Upper lobe of left lung (tissue), 6 donors: ENCODE measurements around the gene MC1R. TPM values are rescaled to one million over a fixed set of nuclear protein-coding genes. Genes with fewer than 3 reads are reported as not detected.
"Not testable (repeated sequence)": the region's sequence is repeated elsewhere in the genome, so short reads cannot be mapped to it uniquely, and the experiment has no call there.

Experiments
- ATAC-seq, 2 donors: fragments of 200-7000 bp; cut with Tn5 transposase; one replicate each; pipeline ENCODE4 v1.9.1; 2022; ENCODE audit warnings: mild to moderate bottlenecking in 2 of 2, moderate library complexity in 2 of 2; ENCODE audit not compliant: low FRiP score in 2 of 2
- DNase-seq, 2 donors: peaks; one replicate each; pipeline ENCODE4 v3.0.0-alpha.2; 2019 to 2020
- H3K27ac ChIP-seq, 4 donors: fragments of 200-600 bp; sonication (generic); one replicate each; pipeline ENCODE4 v1.5.1; 2016 to 2019
- H3K27me3 ChIP-seq, 4 donors: fragments of 200-600 bp; sonication (generic); one replicate each; pipeline ENCODE4 v1.5.1; 2017 to 2019
- H3K36me3 ChIP-seq, 4 donors: fragments of 200-600 bp; sonication (generic); one replicate each; pipeline ENCODE4 v1.5.1; 2016 to 2019
- H3K4me1 ChIP-seq, 4 donors: fragments of 200-600 bp; sonication (generic); one replicate each; pipeline ENCODE4 v1.5.1; 2018 to 2019
- H3K4me3 ChIP-seq, 4 donors: fragments of 200-600 bp; sonication (generic); one replicate each; pipeline ENCODE4 v1.5.1; 2017 to 2019; ENCODE audit warnings: mild to moderate bottlenecking in 2 of 4, moderate library complexity in 1 of 4
- H3K9me3 ChIP-seq, 4 donors: fragments of 200-600 bp; sonication (generic); one replicate each; pipeline ENCODE4 v1.5.1; 2018 to 2019
- EP300 ChIP-seq, 4 donors: sonication (generic); formaldehyde crosslinking; IDR thresholded peaks; one replicate each; pipeline ENCODE4 v1.5.1; 2017; ENCODE audit warnings: antibody characterized with exemption in 4 of 4, control low read depth in 2 of 4
- POLR2A ChIP-seq, 4 donors: fragments of 450-650 bp; IDR thresholded peaks; one replicate each; pipeline ENCODE4 v1.5.1; 2016 to 2017; ENCODE audit warnings: antibody characterized with exemption in 4 of 4, mild to moderate bottlenecking in 2 of 4
- POLR2AphosphoS5 ChIP-seq, 2 donors: sonication (generic); formaldehyde crosslinking; IDR thresholded peaks; one replicate each; pipeline ENCODE4 v1.5.1; 2017; ENCODE audit warnings: antibody characterized with exemption in 2 of 2
- WGBS, 2 donors: methylation state at CpG; one replicate each; pipeline ENCODE4 v1.1.5; 2017 to 2018; 5-methylcytosine and 5-hydroxymethylcytosine counted together
- total RNA-seq, 6 donors: library from RNA; depleted of rRNA in 4 of 6; stranded (reverse); fragments of >200 nt in 4 of 6; gene quantifications; one replicate each; pipeline versions ENCODE4 v1.1.0 to v1.2.1, GENCODE V29; 2016 to 2021
- TF ChIP-seq, protein P1 (sequence below), 6 experiments: fragments of 450-650 bp in 4 of 6; fragments of 200-600 bp in 2 of 6; sonication (generic) in 2 of 6; IDR thresholded peaks; one replicate each; pipeline ENCODE4 v1.5.1; 2016 to 2019; ENCODE audit warnings: antibody characterized with exemption in 6 of 6
- donor health status: DM: no; HTN: no; CAD: no; lungs with moderate emphysema.
- donor health status: DM: no; HTN: yes; CAD: no; lungs with severe emphysema.

Gene MC1R
- total RNA-seq, 6 donors from 2014 or later: 4.9 to 44.0 (median 7.0) TPM

DNA sequence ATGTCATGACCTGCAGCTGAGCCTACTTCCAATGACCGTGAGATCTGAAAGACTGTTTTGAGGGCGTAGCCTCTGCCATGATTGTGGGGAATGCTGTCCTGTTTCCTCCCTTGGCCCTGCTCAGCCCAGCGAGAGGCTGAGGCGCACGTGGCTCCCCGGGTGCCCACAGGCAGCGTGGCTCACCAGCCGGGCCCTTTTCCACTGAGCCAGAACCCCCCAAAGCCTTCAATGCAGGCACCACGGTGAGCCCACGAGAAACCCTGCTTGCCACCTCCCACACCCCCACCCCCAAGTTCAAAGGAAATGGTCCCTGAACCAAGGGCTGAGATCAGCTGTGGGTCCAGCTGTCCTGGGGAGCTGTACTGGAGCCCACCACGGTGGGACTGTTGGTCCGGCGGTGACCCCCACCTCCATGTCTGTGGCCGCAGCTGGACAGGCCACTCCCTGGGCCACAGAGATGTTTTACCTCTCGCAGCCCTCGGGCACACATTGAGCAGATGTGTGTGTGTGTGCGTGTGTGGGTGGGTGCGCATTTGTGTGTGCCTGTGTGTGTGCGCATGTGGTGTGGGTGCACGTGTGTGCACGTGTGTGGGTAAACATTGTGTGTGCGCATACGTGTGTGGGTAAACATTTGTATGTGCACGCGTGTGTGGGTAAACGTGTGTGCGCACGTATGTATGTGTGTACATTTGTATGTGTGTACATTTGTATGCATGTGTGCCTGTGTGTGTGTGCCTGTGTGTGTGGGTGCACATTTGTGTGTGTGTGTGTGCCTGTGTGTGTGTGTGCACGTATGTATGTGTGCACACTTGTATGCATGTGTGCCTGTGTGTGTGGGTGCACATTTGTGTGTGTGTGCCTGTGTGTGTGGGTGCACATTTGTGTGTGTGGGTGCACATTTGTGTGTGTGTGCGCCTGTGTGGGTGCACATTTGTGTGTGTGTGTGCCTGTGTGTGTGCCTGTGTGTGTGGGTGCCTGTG, 5.0 kb upstream of the MC1R start:
- H3K4me3 ChIP-seq: no peak overlapping the region
- H3K4me1 ChIP-seq: peaks cover 15 to 25% (median 19%) of the 10 kb centered on the region in 4 donors
- TF ChIP-seq EP300 (IDR thresholded peaks at IDR 0.05) (no peak), POLR2AphosphoS5 (IDR thresholded peaks at IDR 0.05) (no peak), POLR2A (IDR thresholded peaks at IDR 0.05) (no peak)
- TF ChIP-seq, protein P1, sequence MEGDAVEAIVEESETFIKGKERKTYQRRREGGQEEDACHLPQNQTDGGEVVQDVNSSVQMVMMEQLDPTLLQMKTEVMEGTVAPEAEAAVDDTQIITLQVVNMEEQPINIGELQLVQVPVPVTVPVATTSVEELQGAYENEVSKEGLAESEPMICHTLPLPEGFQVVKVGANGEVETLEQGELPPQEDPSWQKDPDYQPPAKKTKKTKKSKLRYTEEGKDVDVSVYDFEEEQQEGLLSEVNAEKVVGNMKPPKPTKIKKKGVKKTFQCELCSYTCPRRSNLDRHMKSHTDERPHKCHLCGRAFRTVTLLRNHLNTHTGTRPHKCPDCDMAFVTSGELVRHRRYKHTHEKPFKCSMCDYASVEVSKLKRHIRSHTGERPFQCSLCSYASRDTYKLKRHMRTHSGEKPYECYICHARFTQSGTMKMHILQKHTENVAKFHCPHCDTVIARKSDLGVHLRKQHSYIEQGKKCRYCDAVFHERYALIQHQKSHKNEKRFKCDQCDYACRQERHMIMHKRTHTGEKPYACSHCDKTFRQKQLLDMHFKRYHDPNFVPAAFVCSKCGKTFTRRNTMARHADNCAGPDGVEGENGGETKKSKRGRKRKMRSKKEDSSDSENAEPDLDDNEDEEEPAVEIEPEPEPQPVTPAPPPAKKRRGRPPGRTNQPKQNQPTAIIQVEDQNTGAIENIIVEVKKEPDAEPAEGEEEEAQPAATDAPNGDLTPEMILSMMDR (IDR thresholded peaks at IDR 0.05): no peak
- no peaks in the 10 kb centered on the region for H3K27me3 ChIP-seq
- DNase-seq: peak in 1 of 2 donors; percentile 42
- no peak for ATAC-seq
- H3K9me3 ChIP-seq: no peaks in the 10 kb centered on the region
- no peak overlapping the region for H3K27ac ChIP-seq
- peaks cover 0 to 41% (median 24%) of the 10 kb centered on the region in 4 donors for H3K36me3 ChIP-seq
- WGBS, 2 donors: 85 to 89% methylated on average over 20 to 26 of the region's 30 CpGs

DNA sequence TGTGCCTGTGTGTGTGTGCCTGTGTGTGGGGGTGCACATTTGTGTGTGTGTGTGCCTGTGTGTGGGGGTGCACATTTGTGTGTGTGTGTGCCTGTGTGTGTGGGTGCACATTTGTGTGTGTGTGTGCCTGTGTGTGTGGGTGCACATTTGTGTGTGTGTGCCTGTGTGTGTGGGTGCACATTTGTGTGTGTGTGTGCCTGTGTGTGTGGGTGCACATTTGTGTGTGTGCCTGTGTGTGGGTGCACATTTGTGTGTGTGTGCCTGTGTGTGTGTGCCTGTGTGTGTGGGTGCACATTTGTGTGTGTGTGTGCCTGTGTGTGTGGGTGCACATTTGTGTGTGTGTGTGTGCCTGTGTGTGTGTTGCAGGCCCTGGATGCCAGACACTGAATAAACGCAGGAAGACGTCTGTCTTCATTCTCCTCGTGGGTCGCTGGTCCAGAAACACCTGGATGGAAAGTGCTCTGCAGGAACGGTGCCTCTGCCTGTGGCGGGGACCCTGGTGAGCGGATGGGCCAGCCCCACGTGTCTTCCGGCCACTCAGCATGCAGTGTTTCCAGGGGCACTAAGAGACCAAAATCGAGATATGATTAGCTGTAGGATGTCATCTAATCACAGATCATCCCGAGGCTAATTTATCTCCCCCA, 3.9 kb upstream of the MC1R start:
- WGBS, 2 donors: 65 to 77% methylated on average over 9 to 11 of the region's 11 CpGs
- not testable (repeated sequence) for H3K4me3 ChIP-seq, H3K27me3 ChIP-seq, ATAC-seq, H3K27ac ChIP-seq, DNase-seq, H3K9me3 ChIP-seq
- peaks cover 0 to 30% (median 18%) of the 10 kb centered on the region in 4 donors for H3K36me3 ChIP-seq
- H3K4me1 ChIP-seq: peaks cover 21 to 29% (median 22%) of the 10 kb centered on the region in 4 donors

- TF ChIP-seq, protein P1 (IDR thresholded peaks at IDR 0.05): no peak
- TF ChIP-seq POLR2A (IDR thresholded peaks at IDR 0.05) (no peak), EP300 (IDR thresholded peaks at IDR 0.05) (no peak), POLR2AphosphoS5 (IDR thresholded peaks at IDR 0.05) (no peak)
- H3K4me3 ChIP-seq: no peak overlapping the region
- H3K27ac ChIP-seq: no peak overlapping the region
- peak in 1 of 2 donors; percentile 69 for DNase-seq
- H3K27me3 ChIP-seq: no peaks in the 10 kb centered on the region
- H3K4me1 ChIP-seq: peaks cover 18 to 22% (median 20%) of the 10 kb centered on the region in 4 donors
- WGBS, 2 donors: 74 to 79% methylated on average over 27 to 40 of the region's 40 CpGs
- H3K36me3 ChIP-seq: peaks cover 0 to 23% (median 14%) of the 10 kb centered on the region in 4 donors
- no peaks in the 10 kb centered on the region for H3K9me3 ChIP-seq
- no peak for ATAC-seq
Measured at GRCh38 chr16:89915303-89916232, 3.1 kb upstream of the MC1R start.

GRCh38 chr16:89917773-89918452, 749 bp upstream of the MC1R start:
- no peaks in the 10 kb centered on the region for H3K9me3 ChIP-seq
- 0 to 5% methylated on average over 2 to 19 of the region's 39 CpGs for WGBS, 2 donors
- peak; percentile 90 to 95 for DNase-seq
- H3K4me1 ChIP-seq: peaks cover 34 to 44% (median 41%) of the 10 kb centered on the region in 4 donors
- peak overlapping the region in 3 of 4 donors; percentile 26 to 40 (median 38) for H3K4me3 ChIP-seq
- TF ChIP-seq EP300 (IDR thresholded peaks at IDR 0.05) (no peak), POLR2AphosphoS5 (IDR thresholded peaks at IDR 0.05) (peak; percentile 87 to 88)
- TF ChIP-seq, protein P1 (IDR thresholded peaks at IDR 0.05): peak in 1 of 6 experiments; percentile 9
- ATAC-seq: peak; percentile 58 to 75
- H3K36me3 ChIP-seq: peaks cover 0 to under 1% (median 0%) of the 10 kb centered on the region in 4 donors
- peaks cover 0 to 9% (median 4%) of the 10 kb centered on the region in 4 donors for H3K27me3 ChIP-seq
- peak overlapping the region in 2 of 4 donors; percentile 31 to 35 for H3K27ac ChIP-seq
